ENCODE data around the gene C16orf96. TPM values are rescaled to one million over a fixed set of nuclear protein-coding genes. Genes with fewer than 3 reads are reported as not detected.

Gene C16orf96
- total and polyA plus RNA-seq, 2 donors (not counting 3 experiments of a cell fraction or from before 2014, with no cell fraction given): not detected

DNA sequence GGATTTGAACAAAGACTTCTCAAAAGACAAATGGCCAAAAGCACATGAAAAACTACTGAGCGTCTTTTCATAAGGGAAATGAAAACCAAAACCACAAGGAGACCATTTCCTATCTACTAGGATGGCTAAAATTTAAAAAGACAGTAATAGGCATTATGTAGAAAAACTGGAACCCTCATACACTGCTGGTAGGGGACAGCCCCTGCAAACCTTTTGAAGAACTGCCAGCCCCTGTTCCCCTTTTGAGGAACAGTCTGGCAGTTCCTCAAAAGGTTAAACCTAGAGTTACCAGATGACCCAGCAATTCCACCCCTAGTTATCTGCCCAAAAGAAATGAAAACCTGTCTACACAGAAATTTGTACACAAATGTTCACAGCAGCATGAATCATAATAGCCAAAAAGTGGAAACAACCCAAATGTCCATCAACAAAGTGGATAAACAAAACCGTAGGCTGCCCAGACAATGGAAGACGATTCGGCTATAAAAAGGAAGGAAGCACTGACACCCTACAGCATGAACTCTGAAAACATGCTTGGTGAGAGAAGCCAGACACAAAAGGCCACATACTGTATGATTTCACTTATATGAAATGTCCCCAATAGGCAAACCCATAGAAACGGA is 40.4 kb upstream of the C16orf96 start:
- H3K27me3 ChIP-seq (ENCODE audit: control insufficient read depth in 2 of 2, insufficient read depth in 2 of 2, low read length in 2 of 2): no peaks in the 10 kb centered on the region
- intact Hi-C loops (cut with micrococcal nuclease) (no loop called here), dilution Hi-C loops (cut with MboI; ENCODE audit: extremely low pct_ligation_motif_present, low sequenced_read_pairs) (no loop called here)
- TF ChIP-seq POLR2A (IDR thresholded peaks at IDR 0.05; ENCODE audit: low read depth, low read length): no peak
- TF ChIP-seq JUN (IDR thresholded peaks at IDR 0.05; ENCODE audit: borderline replicate concordance, insufficient read depth, insufficient read length, low read depth): peak; percentile 25
- no TSS peak for BruUV-seq (replicated peaks)
- H3K9ac ChIP-seq (replicated peaks; ENCODE audit: extremely low read depth, insufficient read depth, low read length): peak overlapping the region; percentile 32
- FAIRE-seq (peak; percentile 92), DNase-seq (ENCODE audit: low read depth, low spot score) (peak; percentile 89)
- peak overlapping the region; percentile 13 for H3K4me2 ChIP-seq (ENCODE audit: insufficient read depth, low read length)
- POLR2A ChIA-PET: no interaction called here
- peak overlapping the region; percentile 64 for H3K27ac ChIP-seq (ENCODE audit: insufficient read depth, low read depth, low read length)
- no peaks in the 10 kb centered on the region for H4K20me1 ChIP-seq (replicated peaks; ENCODE audit: control insufficient read depth, extremely low read depth, insufficient read depth, low read length)
- H2AFZ ChIP-seq (ENCODE audit: low read depth, low read length): no peak overlapping the region
- no peaks in the 10 kb centered on the region for H3K79me2 ChIP-seq (ENCODE audit: control insufficient read depth, insufficient read depth, low read length)
- CTCF ChIA-PET: interaction anchor here (0.7 to 2.7 kb wide), 5 partner anchors 9 to 440 kb away, joined by 3 to 21 read pairs (median 3); no protein-coding TSS in a partner anchor
- no peak overlapping the region for H3K4me3 ChIP-seq (replicated peaks in 1 of 3; ENCODE audit: insufficient read depth in 1 of 3, low read depth in 1 of 3, low read length in 3 of 3)
- H3K9me1 ChIP-seq (replicated peaks; ENCODE audit: control insufficient read depth, extremely low read depth, insufficient read depth, low read length): no peaks in the 10 kb centered on the region
- H3K36me3 ChIP-seq (ENCODE audit: control insufficient read depth in 2 of 2, extremely low read depth in 1 of 2, insufficient read depth in 2 of 2, low read length in 2 of 2): peaks cover 0 to 26% of the 10 kb centered on the region in 2 experiments
- no peaks in the 10 kb centered on the region for H3K9me3 ChIP-seq (replicated peaks; ENCODE audit: control insufficient read depth, insufficient read depth, low read length)
- peaks cover 22% of the 10 kb centered on the region for H3K4me1 ChIP-seq (ENCODE audit: control insufficient read depth, extremely low read depth, insufficient read depth, low read length)

DNA sequence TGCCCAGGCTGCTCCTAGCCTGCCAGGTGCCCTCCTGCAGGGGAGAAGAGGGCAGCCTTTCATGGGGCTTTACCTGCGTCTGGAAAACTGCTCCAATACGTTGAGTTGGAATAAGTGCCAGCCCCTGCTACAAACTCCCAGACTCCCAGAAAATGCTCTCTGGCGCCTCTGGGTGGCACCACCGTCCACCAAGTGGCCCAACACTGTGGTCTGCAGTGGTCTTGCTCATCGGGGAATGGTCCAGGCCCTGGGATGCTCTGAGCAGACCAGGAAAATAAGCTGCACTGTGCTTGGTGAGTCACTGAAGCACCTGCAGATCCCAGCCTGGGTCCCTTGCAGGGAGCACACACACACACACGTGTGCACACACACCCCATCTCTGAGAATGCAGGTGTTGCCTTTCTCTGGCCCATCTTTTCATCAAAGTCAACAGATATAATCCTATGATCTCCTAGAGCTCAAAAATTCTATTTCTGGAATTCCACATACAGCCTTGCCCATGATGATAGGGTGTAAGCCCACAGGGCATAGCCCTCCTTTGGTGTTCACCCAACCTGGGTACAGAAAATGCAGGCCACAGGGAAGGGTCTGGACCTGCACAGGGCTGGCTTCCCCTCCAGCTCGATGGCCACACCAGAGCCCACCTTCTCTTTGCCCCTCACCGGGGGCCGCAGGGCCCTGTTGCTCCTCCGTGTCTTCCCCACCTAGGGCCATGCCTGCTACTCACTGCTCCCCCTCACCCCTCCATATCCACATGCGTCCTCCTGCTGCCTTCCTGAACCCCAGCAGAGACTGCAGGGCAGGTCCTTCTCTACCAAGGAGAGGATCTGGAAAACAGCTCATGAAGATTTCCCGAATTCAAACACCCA is 38.1 kb upstream of the C16orf96 start:
- POLR2A ChIA-PET: no interaction called here
- intact Hi-C loops (cut with micrococcal nuclease) (loop anchor here (1.0 kb wide), 2 partner anchors 30 to 67 kb away; no protein-coding TSS in a partner anchor), dilution Hi-C loops (cut with MboI; ENCODE audit: extremely low pct_ligation_motif_present, low sequenced_read_pairs) (no loop called here)
- H4K20me1 ChIP-seq (replicated peaks; ENCODE audit: control insufficient read depth, extremely low read depth, insufficient read depth, low read length): no peaks in the 10 kb centered on the region
- no peak overlapping the region for H3K9ac ChIP-seq (replicated peaks; ENCODE audit: extremely low read depth, insufficient read depth, low read length)
- no peaks in the 10 kb centered on the region for H3K79me2 ChIP-seq (ENCODE audit: control insufficient read depth, insufficient read depth, low read length)
- H3K4me2 ChIP-seq (ENCODE audit: insufficient read depth, low read length): no peak overlapping the region
- H3K9me1 ChIP-seq (replicated peaks; ENCODE audit: control insufficient read depth, extremely low read depth, insufficient read depth, low read length): no peaks in the 10 kb centered on the region
- no peak overlapping the region for H2AFZ ChIP-seq (ENCODE audit: low read depth, low read length)
- no peak overlapping the region for H3K27ac ChIP-seq (ENCODE audit: insufficient read depth, low read depth, low read length)
- FAIRE-seq (no peak), DNase-seq (ENCODE audit: low read depth, low spot score) (peak; percentile 66)
- H3K36me3 ChIP-seq (ENCODE audit: control insufficient read depth in 2 of 2, extremely low read depth in 1 of 2, insufficient read depth in 2 of 2, low read length in 2 of 2): peaks cover 0 to 11% of the 10 kb centered on the region in 2 experiments
- TF ChIP-seq MYC (IDR thresholded peaks at IDR 0.05; ENCODE audit: low read depth, low read length) (no peak), CTCF (IDR thresholded peaks at IDR 0.05; ENCODE audit: extremely low read depth in 1 of 2, insufficient read depth in 1 of 2, low read depth in 1 of 2, low read length in 2 of 2) (peak; percentile 64 to 76)
- H3K4me1 ChIP-seq (ENCODE audit: control insufficient read depth, extremely low read depth, insufficient read depth, low read length): peaks cover 22% of the 10 kb centered on the region
- H3K27me3 ChIP-seq (ENCODE audit: control insufficient read depth in 2 of 2, insufficient read depth in 2 of 2, low read length in 2 of 2): no peaks in the 10 kb centered on the region
- H3K4me3 ChIP-seq (replicated peaks in 1 of 3; ENCODE audit: insufficient read depth in 1 of 3, low read depth in 1 of 3, low read length in 3 of 3): no peak overlapping the region
- H3K9me3 ChIP-seq (replicated peaks; ENCODE audit: control insufficient read depth, insufficient read depth, low read length): no peaks in the 10 kb centered on the region
- CTCF ChIA-PET: interaction anchor here (0.5 to 3.2 kb wide), 11 partner anchors 10 to 106 kb away, joined by 3 to 42 read pairs (median 6); partner anchors contain the start of gene MGRN1
- BruUV-seq (replicated peaks): no TSS peak

Data from endothelial cell of umbilical vein (primary cell).